WTC11 (cell line): Measurements from ENCODE around the gene RPTOR. TPM values are rescaled to one million over a fixed set of nuclear protein-coding genes. Genes with fewer than 3 reads are reported as not detected.
A peak's percentile ranks its signal among the peaks of the same experiment; 100 is the strongest.

ENCODE experiments used
- ATAC-seq: fragments of 200-7000 bp; cut with Tn5 transposase; 2 replicates; pipeline ENCODE4 v1.10.0; 2021; ENCODE audit warnings: mild to moderate bottlenecking, moderate library complexity
- CTCF ChIA-PET: fragments of 300-600 bp; sonication (Branson Sonifier 250); formaldehyde crosslinking; loops from one replicate; lab custom pipeline; 2021; ENCODE audit warnings: antibody characterized with exemption; lab: Charles Lee
- POLR2A ChIA-PET: fragments of 350-600 bp; sonication (Branson Sonifier 250); formaldehyde crosslinking; loops from one replicate; lab custom pipeline; 2021; ENCODE audit warnings: antibody characterized with exemption; lab: Charles Lee
- DNase-seq: peaks from one replicate; pipeline ENCODE4 v3.0.0; 2021; ENCODE audit warnings: low spot score
- H3K27ac Mint-ChIP-seq: 2 replicates; pipeline ENCODE4 v1.8.0; 2021; ENCODE audit warnings: mixed read lengths
- H3K27me3 Mint-ChIP-seq: 2 replicates; pipeline ENCODE4 v1.8.0; 2021; ENCODE audit warnings: low read depth, mild to moderate bottlenecking, moderate library complexity, mixed read lengths
- H3K36me3 Mint-ChIP-seq: 2 replicates; pipeline ENCODE4 v1.8.0; 2021; ENCODE audit warnings: mixed read lengths
- H3K4me1 Mint-ChIP-seq: 2 replicates; pipeline ENCODE4 v1.8.0; 2022; ENCODE audit warnings: mixed read lengths
- H3K4me3 Mint-ChIP-seq: 2 replicates; pipeline ENCODE4 v1.8.0; 2021; ENCODE audit warnings: mild to moderate bottlenecking, moderate library complexity, mixed read lengths
- H3K9me3 Mint-ChIP-seq: 2 replicates; pipeline ENCODE4 v1.8.0; 2021; ENCODE audit warnings: mixed read lengths
- AR ChIP-seq: fragments of 250-450 bp; sonication (Bioruptor Pico); IDR thresholded peaks from 2 replicates; pipeline ENCODE4 v1.9.0; 2021; ENCODE audit warnings: mild to moderate bottlenecking
- CDX4 ChIP-seq: fragments of 250-450 bp; sonication (Bioruptor Pico); IDR thresholded peaks from 2 replicates; pipeline ENCODE4 v1.9.0; 2021; ENCODE audit warnings: moderate library complexity, mild to moderate bottlenecking, inconsistent platforms, borderline replicate concordance
- CTCF ChIP-seq: fragments of 200-600 bp; IDR thresholded peaks from 2 replicates; pipeline ENCODE4 v1.8.0; 2022; ENCODE audit warnings: antibody characterized with exemption
- ELF4 ChIP-seq: sonication (generic); formaldehyde crosslinking; IDR thresholded peaks from 2 replicates; pipeline ENCODE4 v1.8.1; 2022; ENCODE audit warnings: low read depth, mild to moderate bottlenecking, moderate library complexity, missing genetic modification reagents
- GRHL2 ChIP-seq: fragments of 250-450 bp; sonication (Bioruptor Pico); IDR thresholded peaks from 2 replicates; pipeline ENCODE4 v1.8.0; 2022; ENCODE audit warnings: mild to moderate bottlenecking, moderate library complexity; ENCODE audit not compliant: insufficient replicate concordance, severe bottlenecking
- GTF2I ChIP-seq: fragments of 250-450 bp; sonication (Bioruptor Pico); conservative IDR thresholded peaks from 2 replicates; pipeline ENCODE4 v1.4.0; 2021; ENCODE audit warnings: mild to moderate bottlenecking
- HMGXB4 ChIP-seq: sonication (generic); formaldehyde crosslinking; IDR thresholded peaks from 2 replicates; pipeline ENCODE4 v1.8.1; 2023; ENCODE audit warnings: mild to moderate bottlenecking, moderate library complexity, missing genetic modification reagents
- MLX ChIP-seq: sonication (generic); formaldehyde crosslinking; IDR thresholded peaks from 2 replicates; pipeline ENCODE4 v1.8.1; 2023; ENCODE audit warnings: mild to moderate bottlenecking, missing genetic modification reagents, moderate library complexity
- NFE2L1 ChIP-seq: sonication (generic); formaldehyde crosslinking; IDR thresholded peaks from 2 replicates; pipeline ENCODE4 v1.8.1; 2023; ENCODE audit warnings: missing genetic modification reagents
- NR1H2 ChIP-seq: sonication (generic); formaldehyde crosslinking; IDR thresholded peaks from 2 replicates; pipeline ENCODE4 v1.9.0; 2021; ENCODE audit warnings: mild to moderate bottlenecking, moderate library complexity, missing genetic modification reagents
- SOX15 ChIP-seq: fragments of 250-450 bp; sonication (Bioruptor Pico); IDR thresholded peaks from 2 replicates; pipeline ENCODE4 v1.9.0; 2021; ENCODE audit warnings: mild to moderate bottlenecking
- ZBTB43 ChIP-seq: sonication (generic); formaldehyde crosslinking; IDR thresholded peaks from 2 replicates; pipeline ENCODE4 v1.8.1; 2023; ENCODE audit warnings: mild to moderate bottlenecking, missing genetic modification reagents
- ZNF121 ChIP-seq: sonication (generic); formaldehyde crosslinking; IDR thresholded peaks from 2 replicates; pipeline ENCODE4 v1.8.0; 2023; ENCODE audit warnings: missing genetic modification reagents
- ZNF232 ChIP-seq: sonication (generic); formaldehyde crosslinking; IDR thresholded peaks from 2 replicates; pipeline ENCODE4 v1.8.0; 2022; ENCODE audit warnings: mild to moderate bottlenecking, missing genetic modification reagents
- ZNF281 ChIP-seq: sonication (generic); formaldehyde crosslinking; IDR thresholded peaks from 2 replicates; pipeline ENCODE4 v1.8.0; 2023; ENCODE audit warnings: mild to moderate bottlenecking, missing genetic modification reagents
- total RNA-seq: library from RNA; stranded (reverse); gene quantifications from 3 replicates; pipeline ENCODE4 v1.2.3, GENCODE V29; 2021

The RPTOR gene
- total RNA-seq, 1 experiment from 2014 or later = 41.0 TPM

- TF ChIP-seq NFE2L1 (CRISPR knock-in tag) = no peak
- TF ChIP-seq HMGXB4 (CRISPR knock-in tag) = no peak
- no peak for TF ChIP-seq ZBTB43
- TF ChIP-seq SOX15 = no peak
- TF ChIP-seq ZNF232 (CRISPR knock-in tag) = no peak
- TF ChIP-seq CDX4 = no peak
- no peak for TF ChIP-seq NR1H2 (CRISPR knock-in tag)
- no peak for TF ChIP-seq ZNF281 (CRISPR knock-in tag)
- TF ChIP-seq ELF4 (CRISPR knock-in tag) = no peak
- no peak for TF ChIP-seq MLX (CRISPR knock-in tag)
- no peak for TF ChIP-seq CTCF
- TF ChIP-seq GRHL2 (CRISPR knock-in tag) = no peak
- DNase-seq (no peak), ATAC-seq (no peak)
- H3K4me3 Mint-ChIP-seq = no peak overlapping the region
- H3K9me3 Mint-ChIP-seq = no peaks in the 10 kb centered on the region
- no peaks in the 10 kb centered on the region for H3K27me3 Mint-ChIP-seq
- H3K27ac Mint-ChIP-seq = no peak overlapping the region
- ChIA-PET CTCF (no interaction called here), POLR2A (no interaction called here)
- H3K4me1 Mint-ChIP-seq = peaks cover 16% of the 10 kb centered on the region
- peaks cover 7% of the 10 kb centered on the region; the same call in 1 of the 2 replicates for H3K36me3 Mint-ChIP-seq
Observed at GRCh38 chr17:80868022-80868609, 323.5 kb downstream of the RPTOR start.

GRCh38 chr17:80869481-80870145 lies 325.0 kb downstream of the RPTOR start:
- POLR2A ChIA-PET = no interaction called here
- TF ChIP-seq CTCF (no peak), ZNF121 (CRISPR knock-in tag) (no peak), AR (CRISPR knock-in tag) (no peak), NR1H2 (CRISPR knock-in tag) (no peak), GTF2I (CRISPR knock-in tag) (no peak), MLX (CRISPR knock-in tag) (no peak)

More at GRCh38 chr17:80869481-80870145, 325.0 kb downstream of the RPTOR start:
- H3K27me3 Mint-ChIP-seq = no peaks in the 10 kb centered on the region
- no peak for ATAC-seq
- peak; percentile 2 for DNase-seq
- H3K27ac Mint-ChIP-seq = no peak overlapping the region
- H3K4me1 Mint-ChIP-seq = peaks cover 28% of the 10 kb centered on the region
- no peaks in the 10 kb centered on the region for H3K9me3 Mint-ChIP-seq
- H3K4me3 Mint-ChIP-seq = no peak overlapping the region
- CTCF ChIA-PET = interaction anchor here (1.2 kb wide), 1 partner anchor 10 kb away, joined by 4 read pairs; no protein-coding TSS in a partner anchor
- no peaks in the 10 kb centered on the region for H3K36me3 Mint-ChIP-seq
